HCT116 (cell line): ENCODE data around the gene NLRC5. TPM values are rescaled to one million over a fixed set of nuclear protein-coding genes. Genes with fewer than 3 reads are reported as not detected.

Source experiments
- ATAC-seq: fragments of 200-7000 bp; cut with Tn5 transposase; 2 replicates; pipeline ENCODE4 v1.9.1; 2020; ENCODE audit warnings: mild to moderate bottlenecking, moderate library complexity
- BruUV-seq: library from RNA; stranded (reverse); fragments of 400-500 nt; replicated peaks from 2 replicates; lab custom pipeline; 2021; lab: Mats Ljungman, UMichigan
- CTCF ChIA-PET: fragments of 300-600 bp; sonication (Branson Sonifier 250); formaldehyde crosslinking; loops from one replicate; lab custom pipeline; 2021; ENCODE audit warnings: antibody characterized with exemption; lab: Charles Lee
- POLR2A ChIA-PET: fragments of 300-600, 350-600 bp; sonication (Branson Sonifier 250); formaldehyde crosslinking; loops from one replicate; lab custom pipeline; 2021; ENCODE audit warnings: antibody characterized with exemption; lab: Charles Lee
- RAD21 ChIA-PET, 2 experiments: fragments of 300-600 bp; sonication (Branson Sonifier 250); formaldehyde crosslinking; loops; one replicate each; lab custom pipeline; 2023; ENCODE audit warnings: low total read pairs in 2 of 2; ENCODE audit not compliant: uncharacterized antibody in 2 of 2, unreplicated experiment in 2 of 2, low non-redundant PET in 1 of 2; lab: Charles Lee
- DNase-seq: peaks from one replicate; pipeline ENCODE4 v3.0.0-alpha.2; 2010; ENCODE audit warnings: low read depth, low spot score
- H2AFZ ChIP-seq: fragments of 200-600 bp; shearing (Covaris generic), sonication (generic); 2 replicates; pipeline ENCODE4 v1.6.1; 2017; ENCODE audit warnings: low read depth, mixed run types, mixed read lengths, antibody characterized with exemption, low read length; ENCODE audit not compliant: poor library complexity, severe bottlenecking
- H3K27ac ChIP-seq: 2 replicates; pipeline ENCODE4 v1.5.1; 2012; ENCODE audit warnings: low read depth, low read length
- H3K27me3 ChIP-seq: fragments of 200-600 bp; sonication (generic); 2 replicates; pipeline ENCODE4 v1.6.1; 2016; ENCODE audit warnings: mixed run types, low read length, mixed read lengths; ENCODE audit not compliant: insufficient read depth
- H3K36me3 ChIP-seq, 2 experiments: fragments of 200-500 bp in 1 of 2; fragments of 200-600 bp in 1 of 2; sonication (Bioruptor generic) in 1 of 2; sonication (generic) in 1 of 2; 2 replicates each; pipeline versions ENCODE4 v1.5.1 to v1.6.1; 2014 to 2016; ENCODE audit warnings: low read length in 2 of 2, inconsistent platforms in 1 of 2, mixed read lengths in 1 of 2, mixed run types in 1 of 2; ENCODE audit not compliant: insufficient read depth in 2 of 2, control insufficient read depth in 1 of 2
- H3K4me1 ChIP-seq, 2 experiments: fragments of 200-600 bp in 1 of 2; sonication (generic) in 1 of 2; 2 replicates each; pipeline versions ENCODE4 v1.5.1 to v1.6.1; 2012 to 2017; ENCODE audit warnings: low read length in 2 of 2, inconsistent platforms in 1 of 2, mild to moderate bottlenecking in 1 of 2, mixed read lengths in 1 of 2, mixed run types in 1 of 2, moderate library complexity in 1 of 2; ENCODE audit not compliant: insufficient read depth in 2 of 2, control insufficient read depth in 1 of 2
- H3K4me2 ChIP-seq: fragments of 200-600 bp; sonication (generic); 2 replicates; pipeline ENCODE4 v1.6.1; 2017; ENCODE audit warnings: mixed run types, low read length, mixed read lengths
- H3K4me3 ChIP-seq, 2 experiments: fragments of 200-600 bp in 1 of 2; sonication (generic) in 1 of 2; replicated peaks in 1 of 2; 2 replicates each; pipeline ENCODE4 v1.5.1; 2011 to 2016; ENCODE audit warnings: low read length in 2 of 2, control low read depth in 1 of 2, low read depth in 1 of 2, mild to moderate bottlenecking in 1 of 2, mixed read lengths in 1 of 2, mixed run types in 1 of 2
- H3K79me2 ChIP-seq: fragments of 200-600 bp; sonication (generic); 2 replicates; pipeline ENCODE4 v1.6.1; 2017; ENCODE audit warnings: mild to moderate bottlenecking, mixed run types, low read length, moderate library complexity, mixed read lengths; ENCODE audit not compliant: insufficient read depth
- H3K9ac ChIP-seq: fragments of 200-600 bp; sonication (generic); 2 replicates; pipeline ENCODE4 v1.6.1; 2016; ENCODE audit warnings: low read length, mixed read lengths
- H3K9me2 ChIP-seq: fragments of 200-600 bp; sonication (generic), shearing (Covaris generic); 2 replicates; pipeline ENCODE4 v1.6.1; 2017; ENCODE audit warnings: mixed run types, mild to moderate bottlenecking, moderate library complexity; ENCODE audit not compliant: insufficient read depth
- H3K9me3 ChIP-seq, 2 experiments: fragments of 200-500 bp in 1 of 2; fragments of 200-600 bp in 1 of 2; sonication (Bioruptor generic) in 1 of 2; sonication (generic) in 1 of 2; 2 replicates each; pipeline ENCODE4 v1.6.1; 2014 to 2017; ENCODE audit warnings: low read length in 2 of 2, mixed read lengths in 2 of 2, inconsistent platforms in 1 of 2, low read depth in 1 of 2, mild to moderate bottlenecking in 1 of 2, mixed run types in 1 of 2, moderate library complexity in 1 of 2; ENCODE audit not compliant: control insufficient read depth in 1 of 2, insufficient read depth in 1 of 2
- H4K20me1 ChIP-seq: fragments of 200-600 bp; sonication (generic), shearing (Covaris generic); 2 replicates; pipeline ENCODE4 v1.6.1; 2017; ENCODE audit warnings: mixed run types, mild to moderate bottlenecking, moderate library complexity; ENCODE audit not compliant: insufficient read depth
- ATF3 ChIP-seq: IDR thresholded peaks from 2 replicates; pipeline ENCODE4 v1.6.1; 2012
- FOSL1 ChIP-seq: IDR thresholded peaks from 2 replicates; pipeline ENCODE4 v1.6.1; 2012; ENCODE audit warnings: low read depth
- REST ChIP-seq: IDR thresholded peaks from 2 replicates; pipeline ENCODE4 v1.6.1; 2012; ENCODE audit warnings: low read depth
- ZFX ChIP-seq: fragments of 450-650 bp; IDR thresholded peaks from 2 replicates; pipeline ENCODE4 v1.6.1; 2017
- ZNF274 ChIP-seq: fragments of 200-500 bp; sonication (Bioruptor generic); IDR thresholded peaks from 2 replicates; pipeline ENCODE4 v1.6.1; 2014; ENCODE audit warnings: mild to moderate bottlenecking, low read depth, low read length, inconsistent platforms
- intact Hi-C: fragments of 100-400 bp; cut with micrococcal nuclease; formaldehyde crosslinking; loops from 2 replicates; pipeline ENCODE4 v1.10.0; 2022
- total RNA-seq: library from RNA; stranded (reverse); gene quantifications from one replicate; pipeline ENCODE4 v1.2.1, GENCODE V29; 2021; ENCODE audit not compliant: unreplicated experiment

NLRC5 gene
- total RNA-seq, 1 experiment from 2014 or later = 10.4 TPM

- H3K9me2 ChIP-seq = no peaks in the 10 kb centered on the region
- ChIA-PET POLR2A (no interaction called here), RAD21 (no interaction called here), CTCF (no interaction called here)
- H3K27ac ChIP-seq = no peak overlapping the region
- no peaks in the 10 kb centered on the region for H3K9me3 ChIP-seq
- DNase-seq = no peak
- ATAC-seq = no peak
- no peak overlapping the region for H3K4me3 ChIP-seq
- intact Hi-C loops = no loop called here
- no peak overlapping the region for H2AFZ ChIP-seq
- BruUV-seq = no TSS peak
- no peak for TF ChIP-seq ZFX
- no peak for TF ChIP-seq FOSL1
- no peak for TF ChIP-seq ZNF274
- TF ChIP-seq REST = no peak
- H4K20me1 ChIP-seq = no peaks in the 10 kb centered on the region
- no peaks in the 10 kb centered on the region for H3K36me3 ChIP-seq
- H3K79me2 ChIP-seq = no peaks in the 10 kb centered on the region
- no peaks in the 10 kb centered on the region for H3K27me3 ChIP-seq
- H3K4me1 ChIP-seq = peaks cover 12 to 20% of the 10 kb centered on the region in 2 experiments
- H3K4me2 ChIP-seq = no peak overlapping the region
- no peak overlapping the region for H3K9ac ChIP-seq
These were observed 9.2 kb upstream of the NLRC5 start for GRCh38 chr16:56980201-56980535.

- RAD21 ChIA-PET = no interaction called here
- BruUV-seq = no TSS peak
These were observed 8.3 kb upstream of the NLRC5 start for GRCh38 chr16:56980792-56981724.

More at GRCh38 chr16:56980792-56981724, 8.3 kb upstream of the NLRC5 start:
- H3K4me1 ChIP-seq = peaks cover 20 to 29% of the 10 kb centered on the region in 2 experiments
- no peak for TF ChIP-seq ATF3
- no peak overlapping the region for H2AFZ ChIP-seq
- H3K36me3 ChIP-seq = no peaks in the 10 kb centered on the region
- no peak overlapping the region for H3K9ac ChIP-seq
- POLR2A ChIA-PET = no interaction called here
- intact Hi-C loops = no loop called here
- CTCF ChIA-PET = no interaction called here
- no peaks in the 10 kb centered on the region for H3K79me2 ChIP-seq
- no peak overlapping the region for H3K4me2 ChIP-seq
- H4K20me1 ChIP-seq = no peaks in the 10 kb centered on the region
- ATAC-seq (no peak), DNase-seq (no peak)
- H3K27ac ChIP-seq = no peak overlapping the region
- no peaks in the 10 kb centered on the region for H3K27me3 ChIP-seq
- no peak overlapping the region for H3K4me3 ChIP-seq
- no peaks in the 10 kb centered on the region for H3K9me3 ChIP-seq
- H3K9me2 ChIP-seq = no peaks in the 10 kb centered on the region
